Tongue (tissue), 2 donors: ENCODE measurements around the gene CDH13. TPM values are rescaled to one million over a fixed set of nuclear protein-coding genes. Genes with fewer than 3 reads are reported as not detected.
A peak's percentile ranks its signal among the peaks of the same experiment; 100 is the strongest.

Source experiments
- DNase-seq: peaks from one replicate; pipeline ENCODE4 v3.0.0-alpha.2; 2015
- total RNA-seq: library from RNA; depleted of rRNA; stranded (reverse); fragments of >200 nt; gene quantifications from one replicate; pipeline ENCODE4 v1.2.3, GENCODE V29; 2014

The CDH13 gene
- total RNA-seq, 1 donor from 2014 or later, result 106 TPM

- DNase-seq, result no peak
These were observed 997.1 kb downstream of the CDH13 start for GRCh38 chr16:83623892-83624291.

- DNase-seq, result no peak
These were observed 997.8 kb downstream of the CDH13 start for GRCh38 chr16:83624429-83625120.

- DNase-seq, result no peak
These were observed 999.4 kb downstream of the CDH13 start for GRCh38 chr16:83626204-83626603.

- no peak for DNase-seq
These were observed 999.9 kb downstream of the CDH13 start for GRCh38 chr16:83626676-83627075.

GRCh38 chr16:83627996-83628395 is 1001.2 kb downstream of the CDH13 start:
- DNase-seq, result no peak

GRCh38 chr16:83629426-83629825 is 1002.7 kb downstream of the CDH13 start:
- no peak for DNase-seq

- DNase-seq, result no peak
These were observed 1003.1 kb downstream of the CDH13 start for GRCh38 chr16:83629836-83630235.

GRCh38 chr16:83630979-83631378 is 1004.2 kb downstream of the CDH13 start:
- no peak for DNase-seq

GRCh38 chr16:83633286-83633685 is 1006.5 kb downstream of the CDH13 start:
- no peak for DNase-seq

- DNase-seq, result no peak
These were observed 1021.6 kb downstream of the CDH13 start for GRCh38 chr16:83648347-83648746.

GRCh38 chr16:83651871-83652270 is 1025.1 kb downstream of the CDH13 start:
- no peak for DNase-seq

- no peak for DNase-seq
These were observed 1026.2 kb downstream of the CDH13 start for GRCh38 chr16:83652943-83653342.

- peak; percentile 1 for DNase-seq
These were observed 1027.0 kb downstream of the CDH13 start for GRCh38 chr16:83653785-83654184.

GRCh38 chr16:83660282-83660681 is 1033.5 kb downstream of the CDH13 start:
- DNase-seq, result no peak

GRCh38 chr16:83661656-83662055 is 1034.9 kb downstream of the CDH13 start:
- DNase-seq, result no peak

GRCh38 chr16:83666449-83666848 is 1039.7 kb downstream of the CDH13 start:
- DNase-seq, result no peak

GRCh38 chr16:83669456-83669855 is 1042.7 kb downstream of the CDH13 start:
- DNase-seq, result no peak

GRCh38 chr16:83674931-83675535 is 1048.3 kb downstream of the CDH13 start:
- DNase-seq, result peak; percentile 82

- DNase-seq, result peak; percentile 93
These were observed 1049.3 kb downstream of the CDH13 start for GRCh38 chr16:83676086-83676485.

- DNase-seq, result no peak
These were observed 1054.2 kb downstream of the CDH13 start for GRCh38 chr16:83680980-83681379.

GRCh38 chr16:83681381-83681956 is 1054.7 kb downstream of the CDH13 start:
- DNase-seq, result no peak

GRCh38 chr16:83682116-83682867 is 1055.5 kb downstream of the CDH13 start:
- peak; percentile 47 for DNase-seq

GRCh38 chr16:83682868-83683235 is 1056.1 kb downstream of the CDH13 start:
- no peak for DNase-seq
